Skin epidermis (tissue), 12 donors: Measurements from ENCODE around the gene P2RY6.

Experiments
- H3K27ac ChIP-seq, 21 experiments: fragments of 200-600 bp; sonication (generic) in 11 of 21; one replicate each; pipeline ENCODE4 v1.5.0; 2020; ENCODE audit warnings: mild to moderate bottlenecking in 3 of 21, inconsistent platforms in 2 of 21, moderate library complexity in 2 of 21
- H3K4me3 ChIP-seq, 7 experiments: fragments of 200-600 bp; sonication (generic) in 2 of 7; one replicate each; pipeline ENCODE4 v1.5.0; 2020; ENCODE audit warnings: inconsistent platforms in 2 of 7, mild to moderate bottlenecking in 2 of 7, moderate library complexity in 1 of 7

P2RY6 gene

GRCh38 chr11:73344191-73344607, 72.1 kb downstream of the P2RY6 start:
- Histone ChIP-seq H3K27ac (peak overlapping the region in 1 of 21 experiments; percentile 2), H3K4me3 (no peak overlapping the region)

- Histone ChIP-seq H3K27ac (no peak overlapping the region), H3K4me3 (no peak overlapping the region)
These were observed 73.5 kb downstream of the P2RY6 start for GRCh38 chr11:73345481-73346160.

DNA sequence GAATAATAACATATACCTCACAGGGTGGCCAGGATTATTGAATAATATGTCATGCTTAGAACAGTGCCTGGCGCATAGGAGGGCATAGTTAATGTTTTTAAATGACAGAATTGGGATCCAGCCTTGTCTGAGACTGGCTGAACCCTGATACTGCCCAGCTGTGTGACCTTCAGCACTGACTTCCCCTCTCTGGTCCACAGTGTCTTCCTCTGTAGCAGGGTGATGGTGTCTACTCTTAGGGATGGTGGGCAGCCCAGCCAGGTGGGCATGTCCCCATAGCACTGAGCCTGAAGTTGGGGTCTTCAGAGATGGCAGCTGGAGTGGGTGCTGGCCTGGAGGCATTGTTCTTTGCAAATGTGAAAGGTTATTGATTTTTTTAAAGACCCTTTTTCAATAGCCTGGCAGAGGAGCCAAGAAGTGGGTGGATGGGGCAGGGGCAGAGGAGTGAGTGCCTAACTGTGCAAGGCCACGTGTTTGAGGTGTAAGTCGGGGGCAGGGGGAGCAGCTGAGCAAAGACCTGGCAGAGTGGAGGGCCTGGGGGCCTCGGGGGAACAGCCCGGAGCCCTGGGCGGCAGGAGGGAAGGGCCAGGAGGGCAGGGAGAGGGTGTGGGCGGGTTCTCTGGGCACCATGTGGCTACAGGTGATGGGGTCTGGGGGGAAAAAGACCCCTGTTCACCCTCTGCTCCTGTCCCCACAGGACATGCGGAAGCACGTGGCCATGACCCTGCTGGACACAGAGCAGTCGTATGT, 74.2 kb downstream of the P2RY6 start:
- Histone ChIP-seq H3K27ac (no peak overlapping the region), H3K4me3 (no peak overlapping the region)

DNA sequence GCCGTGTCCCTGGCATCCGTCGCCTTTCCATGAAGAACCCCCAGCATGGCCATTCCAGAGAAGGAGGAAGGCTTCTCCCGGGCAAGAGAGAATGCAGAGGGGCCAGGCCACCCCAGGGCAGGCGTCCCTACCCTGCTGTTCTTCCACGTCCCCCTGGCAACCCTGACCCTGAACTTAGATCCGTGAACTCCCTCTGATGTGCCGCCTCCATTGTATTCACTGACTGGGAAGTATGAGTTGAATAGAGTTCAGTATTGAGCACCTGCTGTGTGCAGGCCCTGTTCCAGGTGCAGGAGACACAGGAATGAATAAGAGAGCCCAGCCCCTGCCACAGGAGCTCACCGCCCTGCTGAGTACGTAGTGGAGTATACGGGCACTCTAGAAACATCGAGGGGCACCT, 74.9 kb downstream of the P2RY6 start:
- H3K27ac ChIP-seq: no peak overlapping the region

More for the DNA sequence above, 74.9 kb downstream of the P2RY6 start:
- no peak overlapping the region for H3K4me3 ChIP-seq
